ENCODE data around the gene ARPC1A.
"Not testable (repeated sequence)": the region's sequence is repeated elsewhere in the genome, so short reads cannot be mapped to it uniquely, and the experiment has no call there.

The ARPC1A gene

GRCh38 chr7:99357701-99358490 lies 32.2 kb downstream of the ARPC1A start:
- peaks cover 93 to 100% (median 99%) of the 10 kb centered on the region in 11 experiments for H3K36me3 ChIP-seq
- no peak overlapping the region for H3K4me3 ChIP-seq
- H3K27me3 ChIP-seq: no peaks in the 10 kb centered on the region
- no peak overlapping the region for H3K9ac ChIP-seq
- H3K9me3 ChIP-seq (replicated peaks in 1 of 11): no peaks in the 10 kb centered on the region
- peaks cover 0 to 6% (median 0%) of the 10 kb centered on the region in 10 experiments; a peak in 1 of 20 replicates for H3K4me1 ChIP-seq
- H3K27ac ChIP-seq: no peak overlapping the region
- no peak for TF ChIP-seq Cebpa-rat (IDR thresholded peaks at IDR 0.05)
- peaks cover 0 to 80% (median 13%) of the 10 kb centered on the region in 11 experiments; a peak in 15 of 22 replicates for H4K20me1 ChIP-seq
- no peak overlapping the region for H3K4me2 ChIP-seq

- not testable (repeated sequence) for H3K4me1 ChIP-seq; H3K27ac ChIP-seq; H3K9me3 ChIP-seq (replicated peaks in 1 of 11); H3K9ac ChIP-seq; H3K4me2 ChIP-seq; H3K4me3 ChIP-seq; H3K27me3 ChIP-seq
- Histone ChIP-seq H3K36me3 (peaks cover 93 to 100% (median 99%) of the 10 kb centered on the region in 11 experiments), H4K20me1 (peaks cover 0 to 85% (median 13%) of the 10 kb centered on the region in 11 experiments; a peak in 15 of 22 replicates)
Measured at GRCh38 chr7:99358521-99358920, 32.8 kb downstream of the ARPC1A start.

- Histone ChIP-seq H3K4me3 (no peak overlapping the region), H4K20me1 (peaks cover 0 to 86% (median 15%) of the 10 kb centered on the region in 11 experiments; a peak in 16 of 22 replicates), H3K9ac (no peak overlapping the region), H3K27ac (no peak overlapping the region), H3K9me3 (replicated peaks in 1 of 11) (no peaks in the 10 kb centered on the region), H3K27me3 (no peaks in the 10 kb centered on the region), H3K4me2 (no peak overlapping the region), H3K4me1 (peaks cover 0 to 6% (median 0%) of the 10 kb centered on the region in 10 experiments; a peak in 1 of 20 replicates), H3K36me3 (peaks cover 93 to 100% (median 99%) of the 10 kb centered on the region in 11 experiments)
- TF ChIP-seq Cebpa-rat (IDR thresholded peaks at IDR 0.05): no peak
Measured at GRCh38 chr7:99359465-99360154, 33.9 kb downstream of the ARPC1A start.

- H3K4me2 ChIP-seq: no peak overlapping the region
- peaks cover 92 to 100% (median 99%) of the 10 kb centered on the region in 11 experiments for H3K36me3 ChIP-seq
- no peaks in the 10 kb centered on the region for H3K27me3 ChIP-seq
- peaks cover 0 to 6% (median 0%) of the 10 kb centered on the region in 10 experiments; a peak in 1 of 20 replicates for H3K4me1 ChIP-seq
- no peak overlapping the region for H3K27ac ChIP-seq
- no peak for TF ChIP-seq Cebpa-rat (IDR thresholded peaks at IDR 0.05)
- no peak overlapping the region for H3K9ac ChIP-seq
- H4K20me1 ChIP-seq: peaks cover 0 to 93% (median 24%) of the 10 kb centered on the region in 11 experiments; a peak in 16 of 22 replicates
- H3K9me3 ChIP-seq (replicated peaks in 1 of 11): no peaks in the 10 kb centered on the region
- no peak overlapping the region for H3K4me3 ChIP-seq
Measured at GRCh38 chr7:99362801-99363200, 37.1 kb downstream of the ARPC1A start.

GRCh38 chr7:99363286-99363685 lies 37.6 kb downstream of the ARPC1A start:
- Histone ChIP-seq H3K9ac (no peak overlapping the region), H4K20me1 (peaks cover 0 to 88% (median 24%) of the 10 kb centered on the region in 11 experiments; a peak in 15 of 22 replicates), H3K27me3 (no peaks in the 10 kb centered on the region), H3K36me3 (peaks cover 87 to 98% (median 96%) of the 10 kb centered on the region in 11 experiments), H3K27ac (no peak overlapping the region), H3K4me3 (no peak overlapping the region), H3K4me1 (peaks cover 0 to 6% (median 0%) of the 10 kb centered on the region in 10 experiments; a peak in 1 of 20 replicates), H3K9me3 (replicated peaks in 1 of 11) (no peaks in the 10 kb centered on the region), H3K4me2 (no peak overlapping the region)
- no peak for TF ChIP-seq Cebpa-rat (IDR thresholded peaks at IDR 0.05)

GRCh38 chr7:99365318-99366141 lies 39.8 kb downstream of the ARPC1A start:
- peaks cover 0 to 17% (median 3%) of the 10 kb centered on the region in 10 experiments; a peak in 7 of 20 replicates for H3K4me1 ChIP-seq
- no peaks in the 10 kb centered on the region for H3K9me3 ChIP-seq (replicated peaks in 1 of 11)
- no peaks in the 10 kb centered on the region for H3K27me3 ChIP-seq
- H3K4me3 ChIP-seq: no peak overlapping the region
- H3K27ac ChIP-seq: no peak overlapping the region
- H3K4me2 ChIP-seq: no peak overlapping the region
- no peak for TF ChIP-seq Cebpa-rat (IDR thresholded peaks at IDR 0.05)
- H3K9ac ChIP-seq: no peak overlapping the region
- H4K20me1 ChIP-seq: peaks cover 0 to 85% (median 22%) of the 10 kb centered on the region in 11 experiments; a peak in 15 of 22 replicates
- H3K36me3 ChIP-seq: peaks cover 66 to 94% (median 84%) of the 10 kb centered on the region in 11 experiments

GRCh38 chr7:99366646-99367045 lies 40.9 kb downstream of the ARPC1A start:
- H3K9me3 ChIP-seq (replicated peaks in 1 of 11): no peaks in the 10 kb centered on the region
- H3K4me3 ChIP-seq: no peak overlapping the region
- no peak overlapping the region for H3K27ac ChIP-seq
- TF ChIP-seq Cebpa-rat (IDR thresholded peaks at IDR 0.05): no peak
- no peak overlapping the region for H3K9ac ChIP-seq
- H4K20me1 ChIP-seq: peaks cover 0 to 74% (median 13%) of the 10 kb centered on the region in 11 experiments; a peak in 13 of 22 replicates
- H3K4me1 ChIP-seq: peaks cover 0 to 17% (median 0%) of the 10 kb centered on the region in 10 experiments; a peak in 6 of 20 replicates
- no peak overlapping the region for H3K4me2 ChIP-seq
- peaks cover 55 to 83% (median 72%) of the 10 kb centered on the region in 11 experiments for H3K36me3 ChIP-seq
- no peaks in the 10 kb centered on the region for H3K27me3 ChIP-seq

- Histone ChIP-seq H3K27me3 (no peaks in the 10 kb centered on the region), H4K20me1 (peaks cover 0 to 55% (median 11%) of the 10 kb centered on the region in 11 experiments; a peak in 11 of 22 replicates), H3K36me3 (peaks cover 35 to 61% (median 53%) of the 10 kb centered on the region in 11 experiments), H3K4me2 (0 out of 22 replicates have a peak overlapping the region, but pooled peaks of 1 of the 11 experiments have one; percentile 18), H3K4me1 (peaks cover 2 to 34% (median 4%) of the 10 kb centered on the region in 10 experiments; a peak in 16 of 20 replicates), H3K27ac (no peak overlapping the region), H3K9ac (no peak overlapping the region), H3K9me3 (replicated peaks in 1 of 11) (no peaks in the 10 kb centered on the region), H3K4me3 (no peak overlapping the region)
- no peak for TF ChIP-seq Cebpa-rat (IDR thresholded peaks at IDR 0.05)
Measured at GRCh38 chr7:99368750-99369389, 43.2 kb downstream of the ARPC1A start.

All from BLaER1 treated with 17β-estradiol and CSF1 and Interleukin-3, amounts not matched to agents 10 nM and 100 nM (cell line).